ENCODE data around the gene SKIC8. TPM values are rescaled to one million over a fixed set of nuclear protein-coding genes. Genes with fewer than 3 reads are reported as not detected.

Gene SKIC8
- total and polyA plus RNA-seq, 2 donors from 2014 or later: 48.5 to 87.4 TPM

DNA sequence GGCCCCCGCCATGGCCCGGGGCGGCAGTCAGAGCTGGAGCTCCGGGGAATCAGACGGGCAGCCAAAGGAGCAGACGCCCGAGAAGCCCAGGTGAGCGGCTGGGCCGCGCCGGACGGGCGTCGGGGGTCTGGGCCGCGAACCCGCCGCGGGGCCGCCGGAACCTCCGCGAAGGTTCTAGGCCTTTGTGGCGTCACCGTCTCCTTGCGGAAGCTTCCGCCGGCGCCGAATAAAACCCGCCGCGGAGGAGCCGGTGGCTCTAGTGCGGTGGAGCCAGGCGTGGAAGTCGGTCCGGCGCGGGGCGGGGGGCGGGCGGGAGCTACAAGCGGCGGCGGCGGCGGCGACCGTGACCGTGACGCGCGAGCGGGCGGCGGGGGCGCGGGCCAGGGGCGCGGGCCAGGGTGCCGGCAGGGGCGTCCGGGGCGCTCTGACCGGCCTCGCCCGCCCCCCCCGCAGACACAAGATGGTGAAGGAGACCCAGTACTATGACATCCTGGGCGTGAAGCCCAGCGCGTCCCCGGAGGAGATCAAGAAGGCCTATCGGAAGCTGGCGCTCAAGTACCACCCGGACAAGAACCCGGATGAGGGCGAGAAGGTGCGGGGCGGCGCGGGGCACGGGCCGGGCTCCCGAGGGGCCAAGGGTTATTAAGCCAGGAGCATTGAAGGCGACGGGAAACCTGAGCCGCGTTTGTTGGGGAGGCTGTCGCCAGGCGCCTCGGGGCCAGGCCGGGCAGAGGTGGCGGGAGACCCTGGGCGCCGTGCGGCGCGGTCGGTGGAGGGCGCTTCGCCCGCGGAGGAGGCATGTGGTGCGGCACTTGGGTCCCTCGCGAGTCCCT, 34.9 kb downstream of the SKIC8 start, which contains the start of gene DNAJA4:
Gene DNAJA4, plus strand, starts transcription at position 259 of the 833 bp plus-strand sequence. Its CDS starts 202 bp downstream, at position 461.
- Histone ChIP-seq H3K4me3 (ENCODE audit: low read length in 3 of 3) (peak within 1 kb of the TSS; percentile 43 to 72 (median 66)), H3K9me3 (ENCODE audit: control insufficient read depth in 2 of 3, insufficient read depth in 1 of 3, low read length in 3 of 3) (no peaks in the 10 kb centered on the region), H3K9ac (ENCODE audit: low read length in 3 of 3) (peak within 1 kb of the TSS in 2 of 3 donors; percentile 67 to 84), H3K27ac (ENCODE audit: low read depth in 2 of 2, low read length in 2 of 2) (peak within 1 kb of the TSS; percentile 26), H3K4me1 (ENCODE audit: control insufficient read depth in 2 of 3, insufficient read depth in 2 of 3, low read depth in 1 of 3, low read length in 3 of 3) (peaks cover 0 to 10% (median 7%) of the 10 kb centered on the region in 3 donors), H3K27me3 (ENCODE audit: control insufficient read depth, insufficient read depth, low read length) (no peaks in the 10 kb centered on the region), H3K36me3 (ENCODE audit: control insufficient read depth in 2 of 3, insufficient read depth in 3 of 3, low read length in 3 of 3) (no peaks in the 10 kb centered on the region)
- intact Hi-C loops (cut with DNase I): no loop called here
- peak; percentile 63 to 85 (median 78) for DNase-seq
- no peak for FAIRE-seq
- TF ChIP-seq, protein P1, sequence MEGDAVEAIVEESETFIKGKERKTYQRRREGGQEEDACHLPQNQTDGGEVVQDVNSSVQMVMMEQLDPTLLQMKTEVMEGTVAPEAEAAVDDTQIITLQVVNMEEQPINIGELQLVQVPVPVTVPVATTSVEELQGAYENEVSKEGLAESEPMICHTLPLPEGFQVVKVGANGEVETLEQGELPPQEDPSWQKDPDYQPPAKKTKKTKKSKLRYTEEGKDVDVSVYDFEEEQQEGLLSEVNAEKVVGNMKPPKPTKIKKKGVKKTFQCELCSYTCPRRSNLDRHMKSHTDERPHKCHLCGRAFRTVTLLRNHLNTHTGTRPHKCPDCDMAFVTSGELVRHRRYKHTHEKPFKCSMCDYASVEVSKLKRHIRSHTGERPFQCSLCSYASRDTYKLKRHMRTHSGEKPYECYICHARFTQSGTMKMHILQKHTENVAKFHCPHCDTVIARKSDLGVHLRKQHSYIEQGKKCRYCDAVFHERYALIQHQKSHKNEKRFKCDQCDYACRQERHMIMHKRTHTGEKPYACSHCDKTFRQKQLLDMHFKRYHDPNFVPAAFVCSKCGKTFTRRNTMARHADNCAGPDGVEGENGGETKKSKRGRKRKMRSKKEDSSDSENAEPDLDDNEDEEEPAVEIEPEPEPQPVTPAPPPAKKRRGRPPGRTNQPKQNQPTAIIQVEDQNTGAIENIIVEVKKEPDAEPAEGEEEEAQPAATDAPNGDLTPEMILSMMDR (IDR thresholded peaks at IDR 0.05; ENCODE audit: borderline replicate concordance, extremely low read depth, insufficient read depth): no peak

DNA sequence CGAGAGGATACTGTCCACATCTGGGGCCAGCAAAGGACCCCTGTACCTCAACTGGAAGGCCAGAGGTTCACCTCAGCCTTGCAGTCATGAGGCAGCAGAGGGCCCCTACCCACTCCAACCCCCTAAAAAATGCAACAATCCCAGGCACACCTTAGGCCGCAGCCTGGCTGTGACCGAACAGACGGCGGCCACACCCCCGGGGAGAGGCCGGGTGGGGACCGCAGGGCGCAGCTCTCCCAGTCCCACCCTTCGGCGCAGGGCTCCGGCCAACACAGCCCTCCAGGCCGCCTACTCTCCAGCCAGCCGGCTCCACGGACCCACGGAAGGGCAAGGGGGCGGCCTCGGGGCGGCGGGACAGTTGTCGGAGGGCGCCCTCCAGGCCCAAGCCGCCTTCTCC, 35.5 kb downstream of the SKIC8 start:
- DNase-seq: peak in 1 of 5 donors; percentile 50
- H3K36me3 ChIP-seq (ENCODE audit: control insufficient read depth in 2 of 3, insufficient read depth in 3 of 3, low read length in 3 of 3): no peaks in the 10 kb centered on the region
- H3K4me1 ChIP-seq (ENCODE audit: control insufficient read depth in 2 of 3, insufficient read depth in 2 of 3, low read depth in 1 of 3, low read length in 3 of 3): peaks cover 0 to 10% (median 7%) of the 10 kb centered on the region in 3 donors
- intact Hi-C loops (cut with DNase I): no loop called here
- no peak for FAIRE-seq
- H3K4me3 ChIP-seq (ENCODE audit: low read length in 3 of 3): peak overlapping the region in 1 of 3 donors; percentile 32
- H3K27me3 ChIP-seq (ENCODE audit: control insufficient read depth, insufficient read depth, low read length): no peaks in the 10 kb centered on the region
- no peak overlapping the region for H3K27ac ChIP-seq (ENCODE audit: low read depth in 2 of 2, low read length in 2 of 2)
- TF ChIP-seq, protein P1 (IDR thresholded peaks at IDR 0.05; ENCODE audit: borderline replicate concordance, extremely low read depth, insufficient read depth): no peak
- H3K9me3 ChIP-seq (ENCODE audit: control insufficient read depth in 2 of 3, insufficient read depth in 1 of 3, low read length in 3 of 3): no peaks in the 10 kb centered on the region
- H3K9ac ChIP-seq (ENCODE audit: low read length in 3 of 3): no peak overlapping the region

DNA sequence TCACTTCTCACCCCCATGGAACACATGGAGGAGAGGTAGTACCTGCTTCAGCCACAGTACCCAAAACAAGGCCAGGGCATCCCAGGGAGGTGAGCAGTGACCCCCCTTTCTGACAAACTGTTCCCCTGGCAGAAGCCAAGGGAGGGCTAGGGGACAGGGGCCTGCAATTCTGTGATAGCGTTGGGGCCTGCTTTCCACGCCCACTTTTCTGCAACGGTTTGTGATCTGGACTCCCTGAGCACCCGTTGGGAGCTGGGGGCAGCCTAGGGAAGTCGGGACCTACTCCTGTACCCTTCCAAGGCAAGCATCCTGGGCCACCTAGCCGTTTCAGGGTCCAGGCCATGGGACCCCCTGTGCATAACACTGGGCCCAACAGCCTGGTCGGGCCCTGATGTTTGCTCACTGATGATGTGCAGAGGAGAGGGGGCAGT, 36.0 kb downstream of the SKIC8 start:
- DNase-seq: no peak
- Histone ChIP-seq H3K27ac (ENCODE audit: low read depth in 2 of 2, low read length in 2 of 2) (no peak overlapping the region), H3K36me3 (ENCODE audit: control insufficient read depth in 2 of 3, insufficient read depth in 3 of 3, low read length in 3 of 3) (no peaks in the 10 kb centered on the region), H3K9me3 (ENCODE audit: control insufficient read depth in 2 of 3, insufficient read depth in 1 of 3, low read length in 3 of 3) (no peaks in the 10 kb centered on the region), H3K4me1 (ENCODE audit: control insufficient read depth in 2 of 3, insufficient read depth in 2 of 3, low read depth in 1 of 3, low read length in 3 of 3) (peaks cover 0 to 10% (median 7%) of the 10 kb centered on the region in 3 donors), H3K4me3 (ENCODE audit: low read length in 3 of 3) (no peak overlapping the region), H3K27me3 (ENCODE audit: control insufficient read depth, insufficient read depth, low read length) (no peaks in the 10 kb centered on the region), H3K9ac (ENCODE audit: low read length in 3 of 3) (no peak overlapping the region)
- FAIRE-seq: no peak
- intact Hi-C loops (cut with DNase I): no loop called here
- TF ChIP-seq, protein P1 (IDR thresholded peaks at IDR 0.05; ENCODE audit: borderline replicate concordance, extremely low read depth, insufficient read depth): no peak
